GM21447 (cell line): ENCODE data around the gene TDRD5.

Experiments
- ATAC-seq: cut with Tn5 transposase; IDR thresholded peaks from one replicate; pipeline ENCODE4 v1.9.1; 2021; ENCODE audit not compliant: unreplicated experiment

Gene TDRD5

DNA sequence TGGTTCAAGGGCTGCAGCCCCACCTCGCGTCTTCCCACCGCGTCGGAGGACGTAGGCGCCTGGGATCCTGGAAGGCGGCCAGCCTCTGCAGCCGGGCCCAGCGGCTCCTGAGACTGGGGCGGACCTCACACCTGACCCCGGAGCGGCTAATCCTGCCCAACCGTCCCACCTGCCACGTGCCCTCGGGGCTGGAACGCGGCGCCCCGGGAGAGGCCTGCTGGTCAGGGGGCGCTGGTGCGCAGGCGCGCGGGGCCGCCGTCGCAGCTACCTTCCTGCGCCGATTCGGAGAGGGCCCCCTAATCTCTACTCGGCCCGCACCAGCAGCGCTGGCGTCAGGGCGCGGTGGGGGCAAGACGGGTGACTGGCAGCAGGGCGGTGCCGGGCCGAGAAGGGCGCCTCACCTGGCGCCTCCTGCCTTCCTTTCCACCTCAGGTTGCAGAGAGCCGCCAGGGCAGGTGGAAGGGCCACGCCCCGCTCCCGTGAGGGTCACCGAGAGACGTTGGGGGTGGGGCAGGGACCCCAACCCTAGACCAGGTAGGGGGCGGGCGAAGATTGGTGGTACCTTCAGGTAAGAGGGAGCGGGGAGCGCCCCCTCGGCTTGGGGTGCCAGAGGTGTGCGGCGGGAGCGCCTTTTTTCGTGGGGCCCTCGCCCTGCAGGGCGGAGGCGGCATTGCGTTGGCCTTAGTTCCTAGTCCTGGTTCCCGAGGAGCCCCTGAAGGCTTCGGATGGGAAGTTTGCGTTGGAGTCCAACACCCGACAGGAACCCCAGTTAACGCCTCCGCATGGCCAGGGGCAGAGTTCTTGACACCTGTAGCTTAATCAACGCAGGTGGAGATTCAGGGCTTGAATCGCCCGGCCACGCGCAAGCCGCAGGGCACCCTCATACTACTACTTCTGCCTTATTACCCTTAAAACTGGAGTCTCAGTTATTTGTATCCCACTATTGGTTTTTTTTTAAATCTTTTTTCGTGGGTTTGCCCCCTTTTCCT, at the start of gene TDRD5:
Gene TDRD5 (plus strand): TSS at position 241 of the 989 bp plus-strand sequence. CDS start 784 bp downstream, outside the sequence.
- no peak for ATAC-seq

DNA sequence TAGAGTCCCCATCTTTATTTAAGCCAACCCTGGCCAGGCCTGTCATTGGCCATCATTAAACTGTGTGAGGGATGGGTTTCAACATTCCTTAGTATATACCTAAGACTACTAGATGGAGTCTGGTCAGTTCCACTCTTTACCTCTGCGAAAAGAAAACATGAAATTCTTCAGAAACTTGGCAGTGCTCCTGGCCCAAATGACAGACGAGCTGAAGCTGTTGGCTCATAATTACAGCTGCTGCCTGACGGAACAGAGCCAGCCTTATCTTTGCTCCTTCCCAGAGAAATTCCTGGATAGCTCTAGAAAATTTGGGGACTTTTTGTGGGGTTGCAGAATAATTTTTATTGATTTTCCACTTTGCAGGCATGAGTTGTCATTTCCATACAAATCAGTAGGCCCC, 46.3 kb upstream of the TDRD5 start:
- ATAC-seq = no peak

- no peak for ATAC-seq
Observed at GRCh38 chr1:179547021-179547535, 44.6 kb upstream of the TDRD5 start.

GRCh38 chr1:179548666-179549367, 42.8 kb upstream of the TDRD5 start:
- ATAC-seq = no peak

- no peak for ATAC-seq
Observed at GRCh38 chr1:179549368-179549700, 42.3 kb upstream of the TDRD5 start.

DNA sequence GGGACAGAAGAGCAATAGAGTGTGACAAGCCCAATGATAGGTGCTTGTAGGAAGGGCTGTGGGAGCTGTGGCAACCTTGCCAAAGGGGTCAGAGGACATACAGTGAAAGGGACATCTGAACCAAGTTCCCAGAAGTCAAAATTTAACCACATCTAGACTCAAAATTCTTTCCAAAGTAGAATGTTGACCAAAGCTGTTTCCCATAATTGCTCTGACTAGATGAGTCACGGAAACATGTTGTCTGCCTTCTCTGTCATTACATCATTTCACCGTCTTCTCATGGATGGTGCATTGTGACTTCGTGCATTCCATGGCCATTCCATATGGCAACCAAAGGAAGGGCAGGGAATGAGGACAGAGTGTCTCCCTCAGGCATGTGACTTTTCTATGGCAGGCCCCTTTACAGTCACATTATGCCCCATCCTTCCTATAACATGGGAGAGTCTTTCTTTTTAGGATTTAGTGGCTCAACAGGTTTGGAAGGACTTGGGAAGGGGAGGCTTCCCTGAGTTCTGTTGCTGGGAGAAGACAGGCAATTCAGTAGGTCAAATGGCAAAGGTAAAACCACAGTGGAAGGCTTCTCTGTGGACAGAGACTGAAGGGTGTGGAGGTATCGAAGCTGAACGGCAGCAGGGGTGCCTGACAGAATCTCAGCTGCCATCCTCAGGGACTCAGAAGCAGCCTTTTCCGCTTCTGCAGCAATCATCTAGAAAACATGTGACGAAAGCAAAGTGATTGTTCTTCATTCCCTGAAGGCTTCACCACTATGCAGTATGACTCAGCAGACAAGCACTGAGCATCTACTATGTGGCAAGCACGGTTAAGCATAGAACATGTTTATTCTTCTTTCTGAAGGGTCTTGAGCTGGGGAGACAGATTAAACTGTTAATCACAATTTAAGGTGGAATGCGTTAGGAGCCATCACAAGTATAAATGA, 40.6 kb upstream of the TDRD5 start:
- ATAC-seq = no peak

DNA sequence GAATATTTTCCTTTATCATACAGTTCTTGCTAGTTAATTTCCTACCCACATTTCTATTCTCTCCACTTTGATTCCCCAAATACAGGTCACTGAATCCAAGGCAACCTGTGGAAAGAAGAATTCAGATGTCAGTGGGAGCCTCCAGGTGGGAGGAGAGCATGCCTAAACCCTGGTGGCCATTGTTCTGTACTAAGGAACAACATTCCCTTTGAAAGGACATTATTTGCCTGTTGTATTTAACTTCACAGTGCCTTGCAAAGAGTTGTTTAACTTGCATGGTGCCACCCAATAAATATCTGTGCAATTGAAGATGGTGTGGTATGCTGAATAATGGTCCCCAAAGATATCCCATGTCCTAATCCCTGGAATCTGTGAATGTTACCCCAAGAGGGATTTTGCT, 37.2 kb upstream of the TDRD5 start:
- ATAC-seq = no peak

- ATAC-seq = no peak
Observed at GRCh38 chr1:179558078-179558477, 33.6 kb upstream of the TDRD5 start.

GRCh38 chr1:179575497-179576314, 15.9 kb upstream of the TDRD5 start, which contains the start of gene NPHS2:
Gene NPHS2 (minus strand): TSS chr1:179575948. CDS start chr1:179575864, 84 bp downstream.
- ATAC-seq = no peak

- no peak for ATAC-seq
Observed at GRCh38 chr1:179576509-179576908, 15.1 kb upstream of the TDRD5 start.

- no peak for ATAC-seq
Observed at GRCh38 chr1:179583771-179584320, 7.8 kb upstream of the TDRD5 start.

- no peak for ATAC-seq
Observed at GRCh38 chr1:179586107-179586823, 5.4 kb upstream of the TDRD5 start.

DNA sequence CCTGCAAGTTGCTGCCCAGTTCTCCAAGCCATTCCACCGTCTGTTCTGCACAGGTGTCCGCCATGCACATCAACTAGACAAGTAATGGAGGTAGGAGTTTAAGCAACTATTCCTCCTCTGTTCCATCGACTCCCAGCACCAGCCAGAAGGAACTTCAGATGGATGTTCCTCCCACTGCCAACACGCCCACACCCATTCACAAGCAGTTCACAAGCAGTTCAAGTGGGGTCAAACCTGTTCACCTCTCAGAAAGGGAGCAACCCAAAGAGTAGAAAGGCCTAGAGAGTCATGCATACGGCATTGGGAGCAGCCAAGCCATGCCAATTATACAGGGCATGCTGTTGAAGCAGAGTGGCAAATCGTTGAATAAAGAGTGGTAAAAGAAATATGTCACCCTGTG, 4.3 kb upstream of the TDRD5 start:
- ATAC-seq = no peak

- no peak for ATAC-seq
Observed at GRCh38 chr1:179588425-179589024, 3.1 kb upstream of the TDRD5 start.

DNA sequence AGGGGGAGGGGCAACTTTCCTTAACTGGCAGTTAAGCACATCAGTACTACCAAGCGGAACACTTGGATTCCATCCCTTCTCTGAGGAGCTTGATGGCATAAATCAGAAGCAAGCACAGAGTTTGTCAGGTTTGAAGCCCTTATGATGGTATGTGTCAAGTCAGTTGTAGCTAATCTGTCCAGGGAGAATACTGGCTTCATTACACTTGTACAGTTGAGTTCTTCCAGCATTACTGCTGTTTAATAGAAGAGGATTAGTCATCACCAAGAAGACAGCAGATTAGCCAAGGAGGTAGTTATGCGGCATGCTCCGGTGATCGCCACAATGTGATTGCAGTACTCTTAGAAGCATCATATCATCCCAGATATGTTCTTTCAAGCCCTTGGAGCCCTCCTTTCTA, 2.1 kb upstream of the TDRD5 start:
- ATAC-seq = no peak

DNA sequence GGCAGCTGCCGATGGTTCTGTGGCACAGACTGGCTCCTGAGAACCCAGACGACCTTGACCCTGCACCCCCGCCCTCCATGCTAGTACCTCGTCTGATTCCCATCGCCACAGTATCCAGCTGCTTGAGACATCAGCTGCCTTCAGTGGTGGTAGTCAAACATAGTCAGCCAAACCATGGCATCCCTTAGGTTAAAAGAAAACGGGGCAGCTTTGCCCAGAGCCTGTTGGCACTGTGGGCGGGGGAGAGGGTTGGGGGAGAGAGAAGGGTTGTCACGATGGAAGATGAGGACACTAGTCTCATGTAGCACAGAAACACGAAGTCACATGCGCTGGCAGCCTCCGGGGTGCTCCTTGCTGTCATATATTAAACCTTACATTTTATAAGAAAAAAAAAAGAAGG, 961 bp upstream of the TDRD5 start:
- no peak for ATAC-seq

- ATAC-seq = no peak
Observed at GRCh38 chr1:179591253-179591591, 410 bp upstream of the TDRD5 start.

DNA sequence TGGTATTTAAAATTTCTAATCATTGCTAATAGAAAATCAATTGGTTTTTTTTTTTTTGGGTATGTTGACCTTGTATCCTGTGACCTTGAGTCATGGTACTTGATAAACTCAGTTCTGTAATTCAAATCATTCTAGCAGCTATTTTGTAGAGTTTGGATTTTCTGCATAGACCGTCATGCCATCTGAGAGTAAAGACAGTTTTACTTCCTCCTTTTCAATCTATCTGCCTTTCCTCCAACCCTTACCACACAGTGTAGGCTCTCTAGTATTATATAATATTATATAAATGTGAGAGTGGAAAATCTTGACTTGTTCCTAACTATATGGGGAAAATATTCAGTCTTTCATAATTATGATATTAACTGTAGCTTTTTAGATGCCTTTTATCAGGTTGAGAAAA, 7.0 kb downstream of the TDRD5 start:
- ATAC-seq = no peak
